Nephron (organoid): ENCODE results near the gene ENDOD1.
"Not testable (repeated sequence)": the region's sequence is repeated elsewhere in the genome, so short reads cannot be mapped to it uniquely, and the experiment has no call there.

Source experiments
- H3K27ac Mint-ChIP-seq, 3 experiments: 2 replicates each; pipeline ENCODE4 v1.8.0; 2020; ENCODE audit warnings: mixed read lengths in 3 of 3, mild to moderate bottlenecking in 2 of 3, moderate library complexity in 1 of 3
- H3K27me3 Mint-ChIP-seq: 2 replicates; pipeline ENCODE4 v1.8.0; 2021; ENCODE audit warnings: low read depth, mild to moderate bottlenecking, moderate library complexity, mixed read lengths
- H3K36me3 Mint-ChIP-seq: 2 replicates; pipeline ENCODE4 v1.8.0; 2020; ENCODE audit warnings: low read depth, mixed read lengths
- H3K4me1 Mint-ChIP-seq: 2 replicates; pipeline ENCODE4 v1.8.0; 2020; ENCODE audit warnings: mixed read lengths
- H3K4me3 Mint-ChIP-seq, 3 experiments: 2 replicates each; pipeline ENCODE4 v1.8.0; 2020; ENCODE audit warnings: mild to moderate bottlenecking in 3 of 3, mixed read lengths in 3 of 3, moderate library complexity in 2 of 3
- H3K9me3 Mint-ChIP-seq: 2 replicates; pipeline ENCODE4 v1.8.0; 2020; ENCODE audit warnings: mixed read lengths
- CTCF ChIP-seq, 3 experiments: fragments of 200-600 bp; sonication (generic); IDR thresholded peaks; one replicate each; pipeline ENCODE4 v1.5.0; 2021; ENCODE audit warnings: antibody characterized with exemption in 3 of 3; ENCODE audit not compliant: unreplicated experiment in 3 of 3

ENDOD1 gene, protein sequence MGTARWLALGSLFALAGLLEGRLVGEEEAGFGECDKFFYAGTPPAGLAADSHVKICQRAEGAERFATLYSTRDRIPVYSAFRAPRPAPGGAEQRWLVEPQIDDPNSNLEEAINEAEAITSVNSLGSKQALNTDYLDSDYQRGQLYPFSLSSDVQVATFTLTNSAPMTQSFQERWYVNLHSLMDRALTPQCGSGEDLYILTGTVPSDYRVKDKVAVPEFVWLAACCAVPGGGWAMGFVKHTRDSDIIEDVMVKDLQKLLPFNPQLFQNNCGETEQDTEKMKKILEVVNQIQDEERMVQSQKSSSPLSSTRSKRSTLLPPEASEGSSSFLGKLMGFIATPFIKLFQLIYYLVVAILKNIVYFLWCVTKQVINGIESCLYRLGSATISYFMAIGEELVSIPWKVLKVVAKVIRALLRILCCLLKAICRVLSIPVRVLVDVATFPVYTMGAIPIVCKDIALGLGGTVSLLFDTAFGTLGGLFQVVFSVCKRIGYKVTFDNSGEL

GRCh38 chr11:95089620-95090542 lies at the start of gene ENDOD1:
ENDOD1 (plus strand) TSS chr11:95089846; CDS start chr11:95089928, 82 bp downstream.
- H3K36me3 Mint-ChIP-seq, result no peaks in the 10 kb centered on the region
- peak within 1 kb of the TSS; percentile 80 to 93 (median 83) for H3K27ac Mint-ChIP-seq
- no peaks in the 10 kb centered on the region for H3K9me3 Mint-ChIP-seq
- H3K27me3 Mint-ChIP-seq, result peaks cover 5% of the 10 kb centered on the region
- H3K4me3 Mint-ChIP-seq, result peak within 1 kb of the TSS; percentile 90 to 98 (median 94)
- H3K4me1 Mint-ChIP-seq, result peaks cover 49% of the 10 kb centered on the region
- peak in 1 of 3 experiments; percentile 12 for TF ChIP-seq CTCF (IDR thresholded peaks at IDR 0.05; ENCODE audit: unreplicated experiment in 3 of 3)

GRCh38 chr11:95042239-95042638 lies 47.4 kb upstream of the ENDOD1 start:
- H3K27me3 Mint-ChIP-seq, result peaks cover 12% of the 10 kb centered on the region
- no peak for TF ChIP-seq CTCF (IDR thresholded peaks at IDR 0.05; ENCODE audit: unreplicated experiment in 3 of 3)
- no peak overlapping the region for H3K27ac Mint-ChIP-seq

DNA sequence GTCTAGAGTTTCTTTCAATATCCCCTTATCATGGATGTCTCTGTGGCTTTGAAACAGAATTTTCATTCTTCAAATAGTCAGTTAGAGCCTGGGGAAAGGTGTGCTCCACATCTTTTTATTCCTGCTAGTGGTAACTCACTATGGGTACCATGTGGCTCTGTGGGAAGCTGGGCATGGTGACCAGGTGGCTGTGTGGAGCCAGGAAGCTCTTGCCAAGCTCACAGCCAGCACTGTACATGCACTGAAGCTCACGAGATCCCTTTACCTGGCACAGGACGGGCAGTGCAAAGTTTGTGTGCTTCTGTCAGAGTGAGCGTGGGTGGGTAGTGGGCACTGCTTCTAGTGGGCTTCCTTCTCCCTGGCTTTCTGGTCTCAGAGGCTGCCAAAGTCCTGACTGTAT lies 46.7 kb upstream of the ENDOD1 start:
- Mint-ChIP-seq H3K27me3 (peaks cover 12% of the 10 kb centered on the region), H3K4me1 (no peaks in the 10 kb centered on the region), H3K36me3 (no peaks in the 10 kb centered on the region), H3K9me3 (no peaks in the 10 kb centered on the region), H3K4me3 (no peak overlapping the region), H3K27ac (no peak overlapping the region)
- no peak for TF ChIP-seq CTCF (IDR thresholded peaks at IDR 0.05; ENCODE audit: unreplicated experiment in 3 of 3)

More at GRCh38 chr11:95042239-95042638, 47.4 kb upstream of the ENDOD1 start:
- Mint-ChIP-seq H3K36me3 (no peaks in the 10 kb centered on the region), H3K4me1 (no peaks in the 10 kb centered on the region), H3K4me3 (no peak overlapping the region), H3K9me3 (no peaks in the 10 kb centered on the region)

DNA sequence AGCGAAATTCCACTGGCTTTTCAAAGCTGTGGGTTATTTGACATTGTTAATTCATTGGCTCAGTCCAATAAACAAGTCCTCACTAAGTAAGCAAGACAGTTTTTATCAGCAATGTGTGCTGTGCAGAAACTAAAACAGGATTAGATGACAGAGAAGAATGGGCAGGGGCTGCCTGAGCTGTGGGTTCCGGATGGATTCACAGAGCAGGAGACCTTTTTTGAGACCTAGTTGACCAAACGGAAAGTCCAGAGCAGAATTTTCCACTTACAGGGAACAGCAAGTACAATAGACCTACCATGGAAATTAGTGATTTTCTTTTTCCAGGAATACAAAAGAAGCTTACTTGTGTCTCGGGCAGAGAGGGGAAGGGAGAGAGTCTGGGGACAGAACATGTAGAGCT lies 45.6 kb upstream of the ENDOD1 start:
- H3K4me3 Mint-ChIP-seq, result no peak overlapping the region
- H3K27ac Mint-ChIP-seq, result no peak overlapping the region
- H3K4me1 Mint-ChIP-seq, result no peaks in the 10 kb centered on the region
- H3K36me3 Mint-ChIP-seq, result no peaks in the 10 kb centered on the region
- TF ChIP-seq CTCF (IDR thresholded peaks at IDR 0.05; ENCODE audit: unreplicated experiment in 3 of 3), result no peak
- peaks cover 12% of the 10 kb centered on the region for H3K27me3 Mint-ChIP-seq
- H3K9me3 Mint-ChIP-seq, result no peaks in the 10 kb centered on the region

- no peaks in the 10 kb centered on the region for H3K4me1 Mint-ChIP-seq
- no peak overlapping the region for H3K27ac Mint-ChIP-seq
- H3K27me3 Mint-ChIP-seq, result peaks cover 12% of the 10 kb centered on the region
- H3K9me3 Mint-ChIP-seq, result no peaks in the 10 kb centered on the region
- no peak overlapping the region for H3K4me3 Mint-ChIP-seq
- TF ChIP-seq CTCF (IDR thresholded peaks at IDR 0.05; ENCODE audit: unreplicated experiment in 3 of 3), result no peak
- H3K36me3 Mint-ChIP-seq, result no peaks in the 10 kb centered on the region
These were observed 43.8 kb upstream of the ENDOD1 start for GRCh38 chr11:95045812-95046211.

DNA sequence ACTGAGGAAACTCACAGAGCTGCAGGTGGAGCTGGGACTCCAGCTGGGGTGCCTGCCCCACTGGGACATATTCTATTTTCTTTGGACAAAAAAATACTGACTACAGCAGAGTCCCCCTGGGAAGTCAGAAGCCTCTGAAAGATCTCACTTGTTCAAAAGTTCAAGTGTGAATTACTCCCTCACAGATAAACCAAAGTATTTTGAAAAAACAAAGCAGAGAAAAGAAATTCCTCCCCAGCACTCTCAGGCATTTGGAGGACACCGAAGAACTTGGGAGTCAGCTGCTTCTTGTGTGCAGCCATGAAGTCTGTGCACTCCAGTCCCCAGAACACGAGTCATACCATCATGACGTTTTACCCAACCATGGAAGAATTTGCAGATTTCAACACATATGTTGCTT lies 40.5 kb upstream of the ENDOD1 start, which contains the start of gene KDM4F:
TSS of gene KDM4F (plus strand) at position 301 of the 400 bp plus-strand sequence.
- H3K27me3 Mint-ChIP-seq, result peaks cover 17% of the 10 kb centered on the region
- H3K36me3 Mint-ChIP-seq, H3K4me1 Mint-ChIP-seq, H3K9me3 Mint-ChIP-seq, H3K4me3 Mint-ChIP-seq: not testable (repeated sequence)
- peak within 1 kb of the TSS in 1 of 3 experiments; percentile 46 for H3K27ac Mint-ChIP-seq
